HG02840 (cell line): ENCODE data around the gene VAMP1.

Source experiments
- ATAC-seq: cut with Tn5 transposase; IDR thresholded peaks from one replicate; pipeline ENCODE4 v1.9.1; 2021; ENCODE audit warnings: mild to moderate bottlenecking, moderate library complexity, moderate number of reproducible peaks; ENCODE audit not compliant: unreplicated experiment, low FRiP score

Gene VAMP1

DNA sequence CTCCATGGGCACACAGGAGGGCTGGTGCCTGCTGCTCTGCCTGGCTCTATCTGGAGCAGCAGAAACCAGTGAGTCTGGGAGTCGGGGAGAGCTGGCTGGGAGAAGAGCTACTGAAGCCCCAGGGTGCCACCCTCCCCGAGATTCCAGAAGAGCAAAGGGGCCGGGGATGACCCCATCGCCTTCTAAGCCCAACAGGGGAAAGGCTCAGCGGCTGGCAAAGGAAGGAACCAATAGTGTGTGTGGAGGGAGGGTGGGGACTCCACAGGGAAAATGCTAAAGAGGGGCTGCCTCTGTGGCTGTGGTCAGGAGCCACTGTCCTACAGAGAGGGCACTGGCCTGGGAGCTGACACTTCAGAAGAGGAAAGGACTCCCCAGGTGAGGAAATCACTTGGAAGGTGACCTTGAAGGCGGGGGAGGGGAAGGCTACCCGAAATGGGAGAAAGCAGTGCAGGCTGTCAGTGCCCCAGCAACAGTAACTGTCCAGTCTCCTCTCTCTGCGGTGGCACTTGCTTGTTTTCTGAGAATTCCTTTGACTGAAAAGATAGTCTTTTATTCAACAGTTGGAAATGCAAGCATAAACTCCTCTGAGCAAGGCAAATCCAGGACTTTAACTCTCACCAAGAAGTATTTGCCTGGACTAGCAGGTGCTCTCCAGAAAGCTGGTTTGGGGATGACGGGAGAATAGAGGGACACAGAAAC, 18.1 kb downstream of the VAMP1 start:
- ATAC-seq: no peak

DNA sequence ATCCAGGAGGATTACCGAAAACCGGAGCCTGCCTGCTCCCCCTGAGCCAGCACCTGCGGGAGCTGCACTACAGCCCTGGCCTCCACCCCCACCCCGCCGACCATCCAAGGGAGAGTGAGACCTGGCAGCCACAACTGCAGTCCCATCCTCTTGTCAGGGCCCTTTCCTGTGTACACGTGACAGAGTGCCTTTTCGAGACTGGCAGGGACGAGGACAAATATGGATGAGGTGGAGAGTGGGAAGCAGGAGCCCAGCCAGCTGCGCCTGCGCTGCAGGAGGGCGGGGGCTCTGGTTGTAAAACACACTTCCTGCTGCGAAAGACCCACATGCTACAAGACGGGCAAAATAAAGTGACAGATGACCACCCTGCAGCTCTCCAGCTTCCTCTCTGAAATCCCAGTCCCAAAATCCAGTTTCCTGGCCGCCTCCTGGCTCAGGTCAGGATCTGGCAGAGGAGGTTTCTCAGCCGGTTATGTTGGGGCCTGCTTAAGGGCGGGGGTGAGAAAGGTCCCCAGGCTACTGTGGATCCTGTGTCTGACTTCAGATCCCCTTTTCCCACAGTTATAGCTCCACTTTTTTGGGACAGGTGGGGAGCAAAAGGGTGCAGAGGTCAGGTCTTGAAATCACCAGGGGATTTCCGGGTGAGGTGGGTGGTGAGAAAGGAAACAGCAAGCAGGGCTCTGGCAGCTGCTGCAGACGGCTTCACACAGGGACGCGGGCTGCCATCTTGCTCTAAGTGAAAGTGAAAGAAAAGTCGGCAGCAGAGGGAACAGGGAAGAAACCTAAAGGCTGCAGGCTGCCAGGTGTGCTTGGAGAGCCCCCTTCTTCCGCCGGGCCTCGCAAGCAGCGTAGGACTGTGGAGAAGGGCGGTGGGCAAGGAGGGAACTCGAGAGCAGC, 18.9 kb downstream of the VAMP1 start, which contains the start of gene TAPBPL:
TSS of gene TAPBPL (plus strand) at position 695 of the 897 bp plus-strand sequence. CDS start 207 bp downstream, outside the sequence.
- ATAC-seq: peak; percentile 67

DNA sequence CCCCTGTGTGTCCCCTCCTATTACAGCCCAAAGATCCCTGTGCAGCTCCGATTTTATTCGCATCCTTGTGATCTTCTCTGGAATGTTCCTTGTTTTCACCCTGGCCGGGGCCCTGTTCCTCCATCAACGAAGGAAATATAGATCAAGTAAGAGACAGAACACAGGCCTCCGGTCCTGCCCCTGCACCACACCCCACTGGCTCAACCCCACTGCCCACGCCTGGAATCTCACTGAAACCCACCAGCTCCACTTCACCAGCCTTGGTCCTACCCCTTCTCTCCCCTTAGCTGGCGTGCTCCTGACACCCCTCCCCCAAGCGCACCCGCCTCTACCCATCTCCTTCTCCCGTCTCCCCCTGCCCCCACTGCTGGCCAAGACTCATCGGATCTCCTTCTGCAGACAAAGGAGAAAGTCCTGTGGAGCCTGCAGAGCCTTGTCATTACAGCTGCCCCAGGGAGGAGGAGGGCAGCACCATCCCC, 19.6 kb downstream of the VAMP1 start:
- no peak for ATAC-seq

DNA sequence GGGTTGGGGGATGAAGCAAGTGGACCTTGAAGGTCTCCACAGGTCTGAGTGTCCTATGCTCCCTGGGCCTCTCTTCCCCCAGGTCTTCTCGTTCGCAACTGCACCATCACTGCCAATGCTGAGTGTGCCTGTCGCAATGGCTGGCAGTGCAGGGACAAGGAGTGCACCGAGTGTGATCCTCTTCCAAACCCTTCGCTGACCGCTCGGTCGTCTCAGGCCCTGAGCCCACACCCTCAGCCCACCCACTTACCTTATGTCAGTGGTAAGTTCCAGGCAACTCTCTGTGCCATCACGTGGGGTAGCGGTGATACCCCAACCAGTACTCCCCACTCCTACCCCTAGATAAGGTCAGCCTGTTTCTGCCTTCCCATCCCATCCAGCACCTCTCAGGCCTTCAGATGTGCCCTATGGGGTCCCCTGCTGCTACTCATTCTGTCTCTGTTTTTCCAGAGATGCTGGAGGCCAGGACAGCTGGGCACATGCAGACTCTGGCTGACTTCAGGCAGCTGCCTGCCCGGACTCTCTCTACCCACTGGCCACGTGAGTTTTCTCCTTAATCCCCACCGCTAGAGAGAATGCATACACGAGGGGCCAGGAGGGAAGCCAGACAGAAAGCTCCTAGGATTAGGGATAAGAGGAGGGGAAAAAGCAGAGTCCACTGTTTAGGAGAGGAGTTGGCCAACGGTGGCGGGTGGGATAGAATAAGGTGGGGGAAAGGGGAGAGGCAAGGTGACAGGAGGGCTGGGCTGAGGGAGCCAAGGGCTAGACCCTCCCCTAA, 20.2 kb downstream of the VAMP1 start:
- ATAC-seq: no peak

DNA sequence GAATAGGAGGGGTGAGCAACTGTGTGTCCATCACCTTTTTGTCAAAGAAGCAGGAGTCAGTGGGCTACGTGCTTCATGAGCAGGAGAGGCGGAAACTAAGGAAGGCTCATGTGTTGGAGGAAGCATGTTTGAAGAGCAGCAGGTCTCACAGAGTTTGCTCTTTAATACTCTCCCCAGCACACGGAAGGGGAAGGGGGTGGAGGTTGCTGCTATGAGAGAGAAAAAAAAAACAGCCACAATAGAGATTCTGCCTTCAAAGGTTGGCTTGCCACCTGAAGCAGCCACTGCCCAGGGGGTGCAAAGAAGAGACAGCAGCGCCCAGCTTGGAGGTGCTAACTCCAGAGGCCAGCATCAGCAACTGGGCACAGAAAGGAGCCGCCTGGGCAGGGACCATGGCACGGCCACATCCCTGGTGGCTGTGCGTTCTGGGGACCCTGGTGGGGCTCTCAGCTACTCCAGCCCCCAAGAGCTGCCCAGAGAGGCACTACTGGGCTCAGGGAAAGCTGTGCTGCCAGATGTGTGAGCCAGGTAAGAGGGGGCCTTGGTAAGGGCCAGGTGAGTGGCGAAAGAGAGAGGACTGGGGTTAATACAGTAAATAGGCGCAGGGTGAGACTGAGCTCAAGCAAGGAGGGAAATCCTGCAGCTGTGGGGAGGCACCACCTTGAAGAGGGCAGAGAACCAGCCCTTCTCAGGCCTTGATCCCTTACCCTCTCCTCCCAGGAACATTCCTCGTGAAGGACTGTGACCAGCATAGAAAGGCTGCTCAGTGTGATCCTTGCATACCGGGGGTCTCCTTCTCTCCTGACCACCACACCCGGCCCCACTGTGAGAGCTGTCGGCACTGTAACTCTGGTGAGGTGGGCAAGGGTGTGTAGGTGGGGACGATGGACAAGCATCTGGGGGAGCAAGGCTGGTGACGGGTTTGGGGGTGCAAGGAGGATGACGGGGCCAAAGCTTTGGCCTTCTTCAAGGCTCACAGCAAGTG, 25.5 kb downstream of the VAMP1 start, which contains the start of gene CD27:
TSS of gene CD27 (plus strand) at position 252 of the 985 bp plus-strand sequence. CDS start at position 393, 141 bp downstream.
- no peak for ATAC-seq

DNA sequence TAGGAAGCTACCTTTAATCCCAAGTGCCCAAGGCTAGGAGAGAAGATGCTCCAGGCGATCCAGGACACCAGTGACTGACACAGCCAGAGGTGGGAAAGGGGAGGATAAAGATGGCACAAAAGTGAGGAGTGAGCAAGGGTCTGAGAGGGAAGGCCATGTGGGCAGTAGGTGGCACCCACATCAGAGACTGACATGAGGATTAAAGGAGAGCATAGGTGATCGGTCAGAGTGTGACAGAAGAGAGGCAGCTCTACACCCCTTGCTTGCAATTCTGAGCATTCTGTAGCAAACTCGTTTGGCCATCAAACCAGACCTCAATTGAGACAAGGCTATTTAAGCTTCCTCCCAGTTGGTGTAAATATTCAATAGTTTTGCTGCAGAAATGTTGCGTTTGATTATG, 26.4 kb downstream of the VAMP1 start:
- no peak for ATAC-seq

DNA sequence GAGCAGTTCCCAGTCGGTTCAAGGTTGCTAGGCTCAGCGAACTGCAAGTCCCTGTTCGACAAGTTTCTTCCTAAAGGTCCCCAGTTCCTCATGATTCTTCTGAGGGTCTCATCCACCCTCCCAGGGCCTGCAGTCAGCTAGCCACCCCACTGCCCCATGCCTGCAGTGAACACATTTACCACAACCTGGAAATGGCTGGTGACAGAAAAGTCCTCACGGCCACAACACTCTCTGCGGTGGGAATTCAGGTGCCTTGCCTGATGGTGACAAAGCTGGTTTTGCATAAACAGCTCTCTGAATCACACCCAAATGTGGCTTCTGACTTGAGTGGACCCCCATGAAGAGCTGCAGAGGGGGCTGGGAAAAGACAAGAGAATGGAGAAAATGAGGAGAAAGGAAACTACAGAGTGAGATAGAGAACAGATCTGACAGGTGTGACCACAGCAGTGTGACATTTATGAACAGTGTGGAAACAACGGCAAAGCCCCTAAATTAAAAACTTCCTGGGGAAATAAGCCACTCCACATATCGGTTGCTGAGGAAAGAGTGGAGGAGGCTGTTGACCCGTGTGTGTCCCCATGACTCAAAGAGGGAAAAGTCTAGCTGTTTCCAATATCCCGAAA, 27.0 kb downstream of the VAMP1 start:
- no peak for ATAC-seq

DNA sequence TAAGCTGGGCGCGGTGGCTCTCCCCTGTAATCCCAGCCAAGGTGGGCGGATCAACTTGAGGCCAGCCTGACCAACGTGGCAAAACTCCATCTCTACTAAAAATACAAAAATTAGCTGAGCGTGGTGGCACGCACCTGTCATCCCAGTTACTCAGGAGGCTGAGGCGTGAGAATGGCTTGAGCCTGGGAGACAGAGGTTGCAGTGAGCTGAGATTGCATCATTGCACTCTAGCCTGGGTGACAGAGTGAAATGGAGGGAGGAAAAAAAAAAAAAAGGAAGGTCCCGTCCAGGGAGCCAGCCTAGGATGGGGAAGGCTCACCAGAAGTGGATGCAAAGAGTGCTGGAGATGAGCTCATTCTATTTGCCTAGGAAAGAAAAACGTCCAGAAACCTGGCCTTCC, 27.6 kb downstream of the VAMP1 start:
- no peak for ATAC-seq

DNA sequence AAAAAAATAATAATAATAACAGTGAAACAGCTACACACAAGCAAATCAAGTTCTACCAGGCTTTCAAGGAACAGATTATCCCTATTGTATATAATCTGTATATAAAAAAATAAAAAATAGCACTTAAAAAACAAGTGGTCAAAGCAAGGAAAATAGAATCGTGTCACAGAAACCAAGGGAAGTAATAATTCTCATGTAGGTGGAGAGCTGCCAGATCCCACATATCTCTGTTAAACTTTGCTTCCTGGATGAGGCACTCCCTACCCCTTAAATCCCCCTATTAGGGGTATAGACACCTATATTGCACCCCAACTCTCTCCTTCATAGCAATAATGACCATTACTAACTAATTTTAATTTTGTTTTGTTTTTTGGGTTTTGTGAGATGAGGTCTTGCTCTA, 30.1 kb downstream of the VAMP1 start:
- ATAC-seq: no peak

DNA sequence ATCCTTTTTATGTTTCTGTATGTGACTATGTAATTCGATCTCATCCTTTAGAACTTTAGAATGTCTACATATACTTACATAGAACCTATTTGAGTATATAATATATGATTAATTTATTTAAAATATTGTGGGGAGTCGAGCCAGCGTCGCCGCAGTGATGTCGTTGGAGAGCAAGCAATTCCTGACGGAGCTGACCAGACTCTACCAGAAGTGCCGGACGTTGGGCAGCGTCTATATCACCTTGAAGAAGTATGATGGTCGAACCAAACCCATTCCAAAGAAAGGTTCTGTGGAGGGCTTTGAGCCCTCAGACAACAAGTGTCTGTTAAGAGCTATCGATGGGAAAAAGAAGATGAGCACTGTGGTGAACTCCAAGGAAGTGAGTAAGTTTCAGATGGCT, 32.1 kb downstream of the VAMP1 start:
- no peak for ATAC-seq

DNA sequence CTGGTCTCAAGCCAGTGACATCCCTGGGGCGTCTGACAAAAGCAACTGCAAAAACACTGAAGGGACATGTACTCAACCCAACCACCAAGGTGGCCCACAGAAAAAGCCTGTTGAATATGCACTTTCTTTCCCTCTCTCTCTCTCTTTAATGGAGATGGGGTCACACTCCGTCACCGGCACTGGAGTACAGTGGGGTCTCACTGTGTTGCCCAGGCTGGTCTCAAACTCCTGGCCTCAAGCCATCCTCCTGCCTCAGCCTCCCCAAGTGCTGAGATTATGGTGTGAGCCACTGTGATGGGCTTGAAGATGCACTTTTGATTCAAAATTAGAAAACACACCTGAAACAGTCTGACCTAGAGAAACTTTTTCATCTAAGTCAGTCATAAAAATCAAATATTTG, 32.9 kb downstream of the VAMP1 start:
- ATAC-seq: no peak

DNA sequence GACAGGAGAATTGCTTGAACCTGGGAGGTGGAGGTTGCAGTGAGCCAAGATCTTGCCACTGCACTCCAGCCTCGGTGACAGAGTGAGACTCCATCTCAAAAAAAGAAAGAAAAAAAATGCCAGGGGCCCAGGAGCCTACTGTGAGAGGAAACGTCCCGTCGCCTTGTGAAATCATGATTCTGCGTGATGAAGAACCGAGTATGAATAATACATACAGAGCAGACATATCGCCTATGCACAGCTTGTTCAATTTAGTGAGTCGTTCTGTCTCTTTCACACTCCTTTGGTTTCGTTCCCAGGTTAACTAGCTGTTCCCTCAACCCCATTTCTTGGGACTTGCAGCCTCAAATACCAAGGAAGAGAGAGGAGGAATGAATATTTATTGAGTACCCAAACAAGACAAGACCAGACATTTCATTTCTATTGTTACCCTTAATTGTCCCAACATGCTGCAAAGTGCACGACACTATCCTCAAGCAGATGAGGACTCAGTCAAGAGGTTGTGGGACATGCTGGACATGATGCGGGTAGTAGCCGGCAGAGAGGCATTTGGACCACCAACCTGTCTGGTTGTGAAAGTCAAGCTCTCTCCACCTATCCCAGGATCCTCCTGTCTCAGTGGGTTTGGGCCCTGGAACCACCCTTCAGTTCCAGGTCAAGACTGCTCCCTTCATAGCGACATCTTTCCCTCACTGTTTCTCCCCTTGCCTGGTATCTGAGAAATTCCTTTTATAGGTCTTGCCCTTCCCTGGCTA, 34.3 kb downstream of the VAMP1 start:
- ATAC-seq: no peak

DNA sequence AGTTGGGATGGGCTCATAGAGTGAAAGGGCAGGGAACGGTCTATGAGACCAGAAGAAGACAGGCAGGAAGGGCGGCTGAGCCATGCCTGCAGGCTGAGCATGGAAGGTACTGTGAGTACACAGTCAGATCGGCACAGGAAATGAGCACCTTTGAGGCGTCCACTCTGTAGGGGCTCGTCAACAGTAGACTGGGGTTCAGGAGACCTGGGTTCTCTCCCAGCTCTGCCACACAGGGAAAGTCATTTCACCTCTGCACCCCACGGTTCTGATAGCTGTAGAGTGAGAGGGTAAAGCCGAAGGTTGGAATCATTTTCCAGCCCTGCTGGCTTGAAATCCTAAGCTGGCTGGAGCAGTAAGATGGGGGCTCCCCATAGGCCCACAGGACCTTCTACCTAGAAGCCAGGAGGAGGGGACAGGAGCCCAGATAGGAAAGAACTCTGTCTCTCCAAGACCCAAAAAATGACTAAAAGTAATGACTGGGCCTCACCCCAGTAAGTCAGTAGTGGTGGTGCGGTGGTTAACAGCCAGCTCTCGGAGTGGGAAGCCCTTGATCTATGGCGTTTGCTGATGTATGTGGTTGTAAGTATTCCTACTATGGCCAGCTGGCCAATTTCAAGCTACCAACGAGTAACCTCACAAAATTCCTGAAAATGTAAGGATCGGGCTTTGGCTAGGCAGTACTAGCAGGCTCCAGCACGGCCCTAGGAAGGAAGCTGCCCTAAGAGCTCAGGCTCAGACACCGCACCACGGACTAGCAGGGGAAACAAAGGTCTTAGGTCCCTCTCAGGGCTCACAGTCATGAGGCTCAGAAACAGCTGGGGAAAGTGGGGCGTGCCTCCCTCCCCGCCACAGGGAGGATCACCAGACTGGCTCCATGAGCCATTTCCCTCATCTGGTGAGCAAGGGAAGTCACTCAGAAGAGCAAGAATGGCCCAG, 36.0 kb downstream of the VAMP1 start:
- ATAC-seq: no peak

DNA sequence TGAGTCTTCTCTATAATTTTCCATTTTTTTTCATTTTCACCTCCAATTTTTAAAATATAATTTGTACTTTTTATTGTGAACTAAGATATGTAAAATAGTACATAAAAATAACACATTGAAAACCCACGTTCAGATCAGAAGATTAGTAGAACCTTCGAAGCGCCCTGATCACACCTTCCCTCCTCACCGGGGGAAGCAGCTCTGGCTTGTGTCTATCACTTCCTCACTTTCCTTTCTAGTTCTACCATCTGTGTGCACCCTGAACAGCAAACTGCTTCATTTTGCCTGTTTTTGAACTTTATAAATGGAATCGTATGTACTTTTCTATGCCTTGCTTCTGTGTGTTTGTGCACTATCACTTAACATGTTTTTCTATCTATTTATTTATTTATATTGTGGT, 37.5 kb downstream of the VAMP1 start:
- no peak for ATAC-seq

DNA sequence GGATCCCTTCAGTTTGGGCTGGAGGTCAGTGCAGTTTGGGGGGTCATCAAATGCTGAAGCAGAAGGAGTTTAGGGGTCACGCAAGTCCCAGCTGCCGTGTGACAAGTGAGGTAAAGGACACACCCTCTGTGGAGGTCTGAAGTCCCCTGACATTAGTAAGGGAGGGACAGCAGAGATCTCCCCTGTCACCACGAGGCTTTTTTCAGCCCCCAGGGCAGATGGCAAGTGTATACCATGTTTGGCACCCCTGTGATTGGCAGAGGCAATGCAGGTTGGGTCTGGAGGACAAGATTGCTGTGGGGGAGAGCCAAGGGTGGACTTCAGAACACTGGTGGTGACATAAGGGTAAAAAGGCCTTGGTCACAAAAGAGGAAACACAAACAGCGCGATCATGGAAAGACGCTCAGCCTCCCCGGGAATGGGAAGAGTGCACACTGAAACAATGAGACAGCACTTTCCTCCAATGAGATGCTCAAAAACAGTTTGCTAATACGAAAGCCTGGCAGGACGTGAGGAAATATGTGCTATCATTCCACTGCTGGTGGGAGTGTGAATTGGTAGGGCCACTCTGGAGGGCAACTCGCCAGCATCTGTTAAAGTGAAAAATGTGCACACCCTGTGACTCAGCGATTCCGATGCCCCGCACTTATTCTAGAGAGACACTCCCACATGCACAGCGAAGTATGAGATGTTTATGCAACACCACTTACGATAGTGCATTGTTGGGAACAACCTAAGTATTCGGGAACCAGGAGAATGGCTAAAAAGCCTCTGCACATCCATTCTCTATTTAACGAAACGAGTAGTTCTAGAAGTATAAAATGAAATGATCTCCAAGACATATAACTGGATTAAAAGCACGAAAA, 40.1 kb downstream of the VAMP1 start:
- no peak for ATAC-seq

DNA sequence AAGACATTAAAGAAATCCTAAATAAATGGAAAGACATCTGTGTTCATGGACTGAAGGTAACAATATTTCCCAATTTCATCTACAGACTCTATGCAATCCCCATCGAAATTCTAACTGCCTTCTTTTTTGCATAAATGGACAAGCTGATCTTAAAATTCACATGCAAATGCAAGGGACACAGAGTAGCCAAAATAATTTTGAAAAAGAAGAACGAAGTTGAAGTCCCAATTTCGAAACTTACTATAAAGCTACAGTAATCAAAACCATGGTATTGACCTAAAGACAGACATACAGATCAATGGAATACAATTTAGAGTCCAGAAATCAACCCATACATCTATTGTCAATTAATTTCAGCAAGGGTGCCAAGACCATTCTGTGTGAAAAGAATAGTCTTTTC, 42.2 kb downstream of the VAMP1 start:
- no peak for ATAC-seq
